A673 (cell line): ENCODE results near the gene CACNA2D3.

Experiments used
- CTCF ChIP-seq: fragments of 300-800, 200-600 bp; sonication (generic); conservative IDR thresholded peaks from 2 replicates; pipeline ENCODE4 v1.5.1; 2017; ENCODE audit warnings: low read depth, mild to moderate bottlenecking, antibody characterized with exemption, low read length, moderate library complexity, mixed read lengths
- EZH2 ChIP-seq: fragments of 200-600 bp; sonication (generic); IDR thresholded peaks from 2 replicates; pipeline ENCODE4 v1.6.1; 2017; ENCODE audit warnings: borderline replicate concordance, low read depth, mild to moderate bottlenecking, mixed read lengths, antibody characterized with exemption, low read length; ENCODE audit not compliant: poor library complexity, severe bottlenecking

- TF ChIP-seq CTCF (no peak), EZH2 (no peak)
Measured at GRCh38 chr3:54515441-54516213, 393.3 kb downstream of the CACNA2D3 start.
